Keratinocyte (primary cell): ENCODE data around the gene GOLGA8K. TPM values are rescaled to one million over a fixed set of nuclear protein-coding genes. Genes with fewer than 3 reads are reported as not detected.
"Not testable (repeated sequence)": the region's sequence is repeated elsewhere in the genome, so short reads cannot be mapped to it uniquely, and the experiment has no call there.

ENCODE experiments used
- DNase-seq: peaks from one replicate; pipeline ENCODE4 v3.0.0-alpha.2; 2011; ENCODE audit warnings: low read depth, missing footprints, low spot score
- FAIRE-seq: peaks from 2 replicates; lab custom pipeline; 2011; peaks lifted over from hg19 to GRCh38; lab: Jason Lieb, UNC
- H2AFZ ChIP-seq: 2 replicates; pipeline ENCODE4 v1.6.0; 2012; ENCODE audit warnings: low read length, control low read depth, inconsistent platforms; ENCODE audit not compliant: control insufficient read depth
- H3K27ac ChIP-seq: 2 replicates; pipeline ENCODE4 v1.5.1; 2011; ENCODE audit warnings: low read length; ENCODE audit not compliant: control insufficient read depth, insufficient read depth
- H3K27me3 ChIP-seq: 3 replicates; pipeline ENCODE4 v1.6.0; 2011; ENCODE audit warnings: low read length; ENCODE audit not compliant: control insufficient read depth, insufficient read depth; ENCODE audit errors: extremely low read depth
- H3K36me3 ChIP-seq, 2 experiments: 2 replicates in 1 of 2; 3 replicates in 1 of 2; pipeline ENCODE4 v1.5.1; 2011; ENCODE audit warnings: low read length in 2 of 2, mild to moderate bottlenecking in 1 of 2; ENCODE audit not compliant: control insufficient read depth in 2 of 2, insufficient read depth in 2 of 2; ENCODE audit errors: extremely low read depth in 1 of 2
- H3K4me1 ChIP-seq: 3 replicates; pipeline ENCODE4 v1.5.1; 2011; ENCODE audit warnings: low read length; ENCODE audit not compliant: control insufficient read depth, insufficient read depth; ENCODE audit errors: extremely low read depth
- H3K4me2 ChIP-seq: 3 replicates; pipeline ENCODE4 v1.6.0; 2011; ENCODE audit warnings: low read depth, low read length; ENCODE audit not compliant: control insufficient read depth, insufficient read depth; ENCODE audit errors: extremely low read depth
- H3K4me3 ChIP-seq, 3 experiments: fragments of 200-600 bp in 1 of 3; sonication (generic) in 1 of 3; 2 replicates in 2 of 3; 3 replicates in 1 of 3; pipeline ENCODE4 v1.5.1; 2011 to 2016; ENCODE audit warnings: low read length in 3 of 3, mild to moderate bottlenecking in 3 of 3, control low read depth in 2 of 3, inconsistent platforms in 1 of 3, low read depth in 1 of 3, mixed read lengths in 1 of 3, mixed run types in 1 of 3, moderate library complexity in 1 of 3; ENCODE audit not compliant: control insufficient read depth in 2 of 3, insufficient read depth in 2 of 3; ENCODE audit errors: extremely low read depth in 1 of 3
- H3K79me2 ChIP-seq: 2 replicates; pipeline ENCODE4 v1.6.0; 2012; ENCODE audit warnings: low read length; ENCODE audit not compliant: control insufficient read depth, insufficient read depth
- H3K9ac ChIP-seq: 3 replicates; pipeline ENCODE4 v1.6.0; 2011; ENCODE audit warnings: low read length; ENCODE audit not compliant: control insufficient read depth, insufficient read depth; ENCODE audit errors: extremely low read depth
- H3K9me1 ChIP-seq: 3 replicates; pipeline ENCODE4 v1.6.0; 2011; ENCODE audit warnings: low read length; ENCODE audit not compliant: control insufficient read depth, insufficient read depth; ENCODE audit errors: extremely low read depth
- H3K9me3 ChIP-seq: 2 replicates; pipeline ENCODE4 v1.5.1; 2012; ENCODE audit warnings: low read depth, low read length; ENCODE audit not compliant: control insufficient read depth
- H4K20me1 ChIP-seq: 3 replicates; pipeline ENCODE4 v1.6.0; 2011; ENCODE audit warnings: low read length; ENCODE audit not compliant: control insufficient read depth, insufficient read depth; ENCODE audit errors: extremely low read depth
- dilution Hi-C: fragments of 300-500 bp; cut with MboI; formaldehyde crosslinking; loops from one replicate; pipeline ENCODE4 v1.7.0; 2020; ENCODE audit warnings: low sequenced_read_pairs; ENCODE audit not compliant: extremely low pct_ligation_motif_present
- polyA plus RNA-seq, 5 experiments: library from polyadenylated mRNA; depleted of rRNA in 3 of 5; stranded (reverse) in 3 of 5; stranded (forward) in 1 of 5; unstranded in 1 of 5; fragments of >200 nt; gene quantifications; 1 replicate in 1 of 5; 2 replicates in 3 of 5; 3 replicates in 1 of 5; pipeline versions ENCODE4 v1.2.1 to v1.2.3, GENCODE V29; 2011 to 2012; ENCODE audit warnings: missing spikeins in 2 of 5, low read depth in 1 of 5, low replicate concordance in 1 of 5

Gene GOLGA8K
- polyA plus RNA-seq, 1 donor (not counting 4 experiments of a cell fraction or from before 2014, with no cell fraction given) = not detected

DNA sequence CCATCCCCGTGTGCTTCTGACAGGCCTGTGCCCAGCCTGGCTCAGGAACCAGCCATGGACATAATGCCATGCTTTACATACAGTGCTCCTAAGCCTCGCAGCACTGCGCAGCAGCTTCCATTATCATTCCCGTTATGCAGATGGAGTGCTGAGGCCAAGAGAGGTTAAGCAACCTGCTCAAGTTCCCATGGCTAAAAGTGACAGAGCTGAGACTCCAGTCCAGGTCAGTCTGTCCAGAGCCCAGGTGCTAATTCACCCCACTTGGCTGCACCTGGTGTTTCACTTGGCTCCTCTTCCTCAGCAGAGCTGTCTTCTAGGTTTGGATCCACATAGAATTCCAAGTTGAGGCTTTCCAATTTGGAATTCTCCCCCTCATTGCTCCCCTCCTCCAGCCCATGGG is 41.4 kb downstream of the GOLGA8K start:
- not testable (repeated sequence) for FAIRE-seq, DNase-seq, H3K9ac ChIP-seq

GRCh38 chr15:32358462-32358861 is 44.6 kb downstream of the GOLGA8K start:
- H3K9ac ChIP-seq, H3K79me2 ChIP-seq, FAIRE-seq, H3K36me3 ChIP-seq, H3K4me3 ChIP-seq, H3K4me2 ChIP-seq, dilution Hi-C loops, DNase-seq, H3K4me1 ChIP-seq, H2AFZ ChIP-seq, H4K20me1 ChIP-seq, H3K9me1 ChIP-seq, H3K9me3 ChIP-seq, H3K27me3 ChIP-seq, H3K27ac ChIP-seq: not testable (repeated sequence)

More for the DNA sequence above, 41.4 kb downstream of the GOLGA8K start:
- H2AFZ ChIP-seq, H3K27ac ChIP-seq, H3K9me1 ChIP-seq, H4K20me1 ChIP-seq, H3K36me3 ChIP-seq, H3K27me3 ChIP-seq, H3K79me2 ChIP-seq, dilution Hi-C loops, H3K4me3 ChIP-seq, H3K4me2 ChIP-seq, H3K4me1 ChIP-seq, H3K9me3 ChIP-seq: not testable (repeated sequence)

GRCh38 chr15:32356909-32357308 is 46.2 kb downstream of the GOLGA8K start:
- H3K9ac ChIP-seq, DNase-seq, FAIRE-seq, H3K27me3 ChIP-seq, H3K36me3 ChIP-seq, H3K4me3 ChIP-seq, H3K4me2 ChIP-seq, H3K9me3 ChIP-seq, dilution Hi-C loops, H4K20me1 ChIP-seq, H2AFZ ChIP-seq, H3K79me2 ChIP-seq, H3K27ac ChIP-seq, H3K9me1 ChIP-seq, H3K4me1 ChIP-seq: not testable (repeated sequence)

DNA sequence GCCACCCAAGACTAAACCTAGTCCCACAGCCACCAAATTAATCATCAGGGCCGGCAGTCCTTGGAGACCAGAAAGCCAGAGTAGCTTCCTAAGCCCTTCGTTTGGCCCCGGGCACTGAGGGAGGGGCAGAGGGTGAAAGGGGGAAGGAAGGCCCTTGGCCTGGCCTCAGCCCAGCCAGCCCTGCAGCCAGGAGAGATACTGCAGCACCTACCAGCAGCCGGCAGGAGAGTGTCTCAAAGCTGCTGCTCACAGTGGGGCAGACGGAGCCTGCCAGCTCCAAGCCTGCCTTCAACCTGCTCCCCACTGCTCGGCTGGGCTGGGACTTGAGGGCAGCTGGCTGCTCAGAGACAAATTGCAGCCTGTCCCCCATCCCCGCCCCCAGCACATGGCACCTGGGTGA is 50.3 kb downstream of the GOLGA8K start:
- H2AFZ ChIP-seq, H3K4me2 ChIP-seq, H3K36me3 ChIP-seq, H3K9ac ChIP-seq, DNase-seq, H3K27me3 ChIP-seq, H3K4me3 ChIP-seq, H3K27ac ChIP-seq, H3K79me2 ChIP-seq, H3K9me3 ChIP-seq, dilution Hi-C loops, FAIRE-seq, H3K9me1 ChIP-seq, H3K4me1 ChIP-seq, H4K20me1 ChIP-seq: not testable (repeated sequence)

- H2AFZ ChIP-seq, H3K36me3 ChIP-seq, H3K4me1 ChIP-seq, H3K27me3 ChIP-seq, H3K79me2 ChIP-seq, H3K9me3 ChIP-seq, H3K9me1 ChIP-seq, H3K4me2 ChIP-seq, FAIRE-seq, H3K27ac ChIP-seq, dilution Hi-C loops, DNase-seq, H3K4me3 ChIP-seq, H3K9ac ChIP-seq, H4K20me1 ChIP-seq: not testable (repeated sequence)
Observed at GRCh38 chr15:32350563-32351220, 52.4 kb downstream of the GOLGA8K start.
